Common myeloid progenitor, CD34-positive (primary cell): ENCODE results near the gene ERN2.

Experiments
- CTCF ChIA-PET: fragments of 350-600 bp; sonication (Branson Sonifier 250); formaldehyde crosslinking; loops from one replicate; lab custom pipeline; 2021; ENCODE audit warnings: antibody characterized with exemption; lab: Charles Lee
- POLR2A ChIA-PET: fragments of 350-600 bp; sonication (Branson Sonifier 250); formaldehyde crosslinking; loops from one replicate; lab custom pipeline; 2021; ENCODE audit warnings: antibody characterized with exemption; lab: Charles Lee
- DNase-seq, 3 donors: peaks; one replicate each; pipeline versions ENCODE4 v3.0.0 to v3.0.0-alpha.2; 2013
- H3K27ac ChIP-seq, 2 experiments: 1 replicate in 1 of 2; 2 replicates in 1 of 2; pipeline ENCODE4 v1.7.0; 2013; ENCODE audit warnings: inconsistent platforms in 2 of 2, low read length in 2 of 2, mild to moderate bottlenecking in 2 of 2, low read depth in 1 of 2, moderate library complexity in 1 of 2; ENCODE audit not compliant: severe bottlenecking in 2 of 2, insufficient read depth in 1 of 2, poor library complexity in 1 of 2
- H3K27me3 ChIP-seq, 5 experiments: replicated peaks in 2 of 5; 1 replicate in 3 of 5; 2 replicates in 2 of 5; pipeline versions ENCODE4 v1.6.1 to v1.7.0; 2013; ENCODE audit warnings: low read length in 4 of 5, mild to moderate bottlenecking in 2 of 5, moderate library complexity in 2 of 5, inconsistent platforms in 1 of 5; ENCODE audit not compliant: insufficient read depth in 5 of 5, control insufficient read depth in 4 of 5
- H3K36me3 ChIP-seq, 4 experiments: 1 replicate in 2 of 4; 2 replicates in 2 of 4; pipeline versions ENCODE4 v1.6.1 to v1.7.0; 2013; ENCODE audit warnings: low read length in 3 of 4, control low read depth in 1 of 4, mild to moderate bottlenecking in 1 of 4; ENCODE audit not compliant: control insufficient read depth in 4 of 4, insufficient read depth in 4 of 4
- H3K4me1 ChIP-seq, 4 experiments: 1 replicate in 3 of 4; 2 replicates in 1 of 4; pipeline versions ENCODE4 v1.6.1 to v1.7.1; 2013; ENCODE audit warnings: low read length in 3 of 4, mild to moderate bottlenecking in 3 of 4, control low read depth in 1 of 4, inconsistent platforms in 1 of 4, moderate library complexity in 1 of 4; ENCODE audit not compliant: control insufficient read depth in 4 of 4, insufficient read depth in 4 of 4; ENCODE audit errors: control extremely low read depth in 1 of 4
- H3K4me3 ChIP-seq, 7 experiments: 1 replicate in 4 of 7; 2 replicates in 3 of 7; pipeline versions ENCODE4 v1.5.1 to v1.7.0; 2013; ENCODE audit warnings: mild to moderate bottlenecking in 7 of 7, low read length in 6 of 7, moderate library complexity in 6 of 7, inconsistent platforms in 2 of 7, low read depth in 2 of 7, control low read depth in 1 of 7; ENCODE audit not compliant: insufficient read depth in 4 of 7, control insufficient read depth in 1 of 7; ENCODE audit errors: extremely low read depth in 1 of 7
- H3K9me3 ChIP-seq, 5 experiments: 1 replicate in 4 of 5; 2 replicates in 1 of 5; pipeline versions ENCODE4 v1.6.1 to v1.7.1; 2013; ENCODE audit warnings: low read length in 4 of 5, mild to moderate bottlenecking in 2 of 5, inconsistent platforms in 1 of 5, low read depth in 1 of 5, moderate library complexity in 1 of 5; ENCODE audit not compliant: control insufficient read depth in 4 of 5, insufficient read depth in 2 of 5; ENCODE audit errors: control extremely low read depth in 1 of 5
- WGBS: methylation state at CpG from one replicate; pipeline ENCODE4 v1.1.5; 2013; ENCODE audit not compliant: insufficient coverage; 5-methylcytosine and 5-hydroxymethylcytosine counted together

Gene ERN2

DNA sequence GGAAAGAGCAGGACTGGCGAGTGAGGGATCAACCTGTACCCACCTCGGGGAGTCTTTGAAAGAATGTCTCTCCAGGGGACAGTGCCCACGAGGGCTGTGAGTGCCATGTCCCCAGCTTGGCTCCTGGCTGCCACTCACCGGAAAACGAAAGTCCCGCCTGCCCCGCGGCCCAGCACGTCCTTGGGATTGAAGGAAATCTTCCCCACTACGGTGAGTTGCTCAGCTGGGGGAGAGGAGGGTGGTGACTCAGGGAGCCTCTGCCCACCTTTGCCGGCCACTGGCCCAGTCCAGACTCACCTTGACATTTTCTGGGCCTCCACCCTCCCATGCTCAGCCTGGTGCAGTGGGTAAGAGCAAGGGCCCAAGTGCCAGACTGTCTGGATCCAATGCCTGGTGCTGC, 17.3 kb downstream of the ERN2 start:
- no peaks in the 10 kb centered on the region for H3K27me3 ChIP-seq
- peaks cover 1 to 10% (median 4%) of the 10 kb centered on the region in 4 experiments for H3K36me3 ChIP-seq
- WGBS = 96% methylated on average over 9 of the region's 11 CpGs
- no peak overlapping the region for H3K27ac ChIP-seq
- no peak for DNase-seq
- no peak overlapping the region for H3K4me3 ChIP-seq
- CTCF ChIA-PET = no interaction called here
- no peaks in the 10 kb centered on the region for H3K9me3 ChIP-seq
- POLR2A ChIA-PET = interaction anchor here (1.2 kb wide), 1 partner anchor 32 kb away, joined by 4 read pairs; no protein-coding TSS in a partner anchor
- peaks cover 0 to 10% (median 4%) of the 10 kb centered on the region in 4 experiments for H3K4me1 ChIP-seq

- ChIA-PET CTCF (interaction anchor here (0.9 to 1.5 kb wide), 4 partner anchors 11 to 33 kb away, joined by 3 to 4 read pairs (median 3); no protein-coding TSS in a partner anchor), POLR2A (interaction anchor here (0.5 to 1.2 kb wide), 2 partner anchors 33 to 147 kb away, joined by 3 to 4 read pairs; no protein-coding TSS in a partner anchor)
- peak; percentile 11 to 69 (median 63) for DNase-seq
- no peaks in the 10 kb centered on the region for H3K9me3 ChIP-seq
- H3K4me3 ChIP-seq = peak overlapping the region in 5 of 7 experiments; percentile 33 to 76 (median 56)
- no peaks in the 10 kb centered on the region for H3K27me3 ChIP-seq
- H3K36me3 ChIP-seq = peaks cover 5 to 18% (median 10%) of the 10 kb centered on the region in 4 experiments
- 19% methylated on average over 29 of the region's 32 CpGs for WGBS
- no peak overlapping the region for H3K27ac ChIP-seq
- H3K4me1 ChIP-seq = peaks cover 0 to 10% (median 4%) of the 10 kb centered on the region in 4 experiments
These were observed 18.2 kb downstream of the ERN2 start for GRCh38 chr16:23694644-23695373.

- CTCF ChIA-PET = interaction anchor here (0.9 to 1.5 kb wide), 4 partner anchors 10 to 33 kb away, joined by 3 to 4 read pairs (median 3); no protein-coding TSS in a partner anchor
- WGBS = 84% methylated on average over 4 of the region's 4 CpGs
- POLR2A ChIA-PET = no interaction called here
These were observed 18.8 kb downstream of the ERN2 start for GRCh38 chr16:23694265-23694643.

GRCh38 chr16:23692190-23692837, 20.7 kb downstream of the ERN2 start:
- no peak overlapping the region for H3K27ac ChIP-seq
- no peaks in the 10 kb centered on the region for H3K9me3 ChIP-seq
- H3K4me1 ChIP-seq = peaks cover 0 to 10% (median 4%) of the 10 kb centered on the region in 4 experiments
- H3K4me3 ChIP-seq = no peak overlapping the region
- WGBS = 98% methylated on average over 4 of the region's 6 CpGs
- ChIA-PET CTCF (interaction anchor here (1.1 to 1.7 kb wide), 2 partner anchors 14 to 257 kb away, joined by 4 to 7 read pairs; partner anchors contain the start of gene PLK1), POLR2A (no interaction called here)
- peaks cover 11 to 43% (median 27%) of the 10 kb centered on the region in 4 experiments for H3K36me3 ChIP-seq
- H3K27me3 ChIP-seq = no peaks in the 10 kb centered on the region
- no peak for DNase-seq

More at GRCh38 chr16:23694265-23694643, 18.8 kb downstream of the ERN2 start:
- Histone ChIP-seq H3K4me3 (peak overlapping the region in 3 of 7 experiments; percentile 38 to 76 (median 64)), H3K27me3 (no peaks in the 10 kb centered on the region), H3K36me3 (peaks cover 6 to 24% (median 12%) of the 10 kb centered on the region in 4 experiments), H3K4me1 (peaks cover 0 to 10% (median 4%) of the 10 kb centered on the region in 4 experiments), H3K9me3 (no peaks in the 10 kb centered on the region), H3K27ac (no peak overlapping the region)
- DNase-seq = peak in 1 of 3 donors; percentile 4

DNA sequence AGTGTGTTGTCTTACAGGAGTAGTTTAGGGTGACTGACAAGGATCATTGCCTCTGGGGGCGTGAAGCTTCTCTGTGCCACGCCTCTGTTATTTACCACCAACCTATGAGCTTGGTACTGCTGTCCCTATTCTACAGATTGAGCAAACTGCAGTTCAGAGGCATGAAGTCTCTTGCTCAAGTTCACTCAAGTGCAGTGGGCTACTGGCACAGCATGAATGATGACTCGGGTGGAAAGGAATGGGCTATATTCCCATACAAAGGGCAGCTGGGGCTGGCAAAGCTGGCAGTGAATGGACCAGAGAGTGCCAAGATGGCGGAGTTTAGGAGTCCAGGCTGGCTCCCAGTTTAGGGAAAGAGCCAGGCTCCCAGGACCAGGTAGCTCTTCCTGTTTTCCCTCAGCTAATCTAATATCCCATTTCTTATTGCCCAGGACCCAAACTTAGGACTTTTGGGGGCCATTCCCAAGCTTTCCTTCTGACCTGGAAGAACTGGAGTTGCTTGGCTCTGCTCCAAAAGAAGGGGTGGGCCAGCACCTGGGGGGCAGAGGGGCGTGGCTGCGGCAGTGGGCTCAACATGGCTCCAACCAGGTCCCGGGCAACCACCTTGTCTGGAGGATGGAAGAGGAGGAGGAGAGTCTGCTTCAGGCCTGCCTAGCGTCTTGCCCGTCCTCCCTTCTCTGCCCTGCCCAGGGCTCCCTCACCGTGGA, 21.4 kb downstream of the ERN2 start:
- H3K27me3 ChIP-seq = no peaks in the 10 kb centered on the region
- CTCF ChIA-PET = interaction anchor here (1.1 to 1.7 kb wide), 2 partner anchors 13 to 257 kb away, joined by 4 to 7 read pairs; partner anchors contain the start of gene PLK1
- no peak for DNase-seq
- no peak overlapping the region for H3K27ac ChIP-seq
- H3K4me1 ChIP-seq = peaks cover 0 to 10% (median 4%) of the 10 kb centered on the region in 4 experiments
- H3K36me3 ChIP-seq = peaks cover 14 to 50% (median 33%) of the 10 kb centered on the region in 4 experiments
- no peaks in the 10 kb centered on the region for H3K9me3 ChIP-seq
- H3K4me3 ChIP-seq = no peak overlapping the region
- 94% methylated on average over 8 of the region's 10 CpGs for WGBS
- POLR2A ChIA-PET = no interaction called here

- CTCF ChIA-PET = interaction anchor here (1.1 to 1.7 kb wide), 2 partner anchors 12 to 256 kb away, joined by 4 to 7 read pairs; partner anchors contain the start of gene PLK1
- 96% methylated on average over 23 of the region's 25 CpGs for WGBS
- DNase-seq = no peak
These were observed 22.1 kb downstream of the ERN2 start for GRCh38 chr16:23690771-23691482.

More at GRCh38 chr16:23690771-23691482, 22.1 kb downstream of the ERN2 start:
- no peaks in the 10 kb centered on the region for H3K27me3 ChIP-seq
- no peak overlapping the region for H3K4me3 ChIP-seq
- H3K9me3 ChIP-seq = no peaks in the 10 kb centered on the region
- peaks cover 14 to 51% (median 34%) of the 10 kb centered on the region in 4 experiments for H3K36me3 ChIP-seq
- H3K27ac ChIP-seq = no peak overlapping the region
- H3K4me1 ChIP-seq = peaks cover 0 to 10% (median 4%) of the 10 kb centered on the region in 4 experiments
- POLR2A ChIA-PET = no interaction called here
